ENCODE data around the gene CATSPERE.
"Not testable (repeated sequence)": the region's sequence is repeated elsewhere in the genome, so short reads cannot be mapped to it uniquely, and the experiment has no call there.

CATSPERE gene

GRCh38 chr1:244448279-244449036, 12.6 kb upstream of the CATSPERE start:
- no peak for DNase-seq

- no peak for DNase-seq
Measured at GRCh38 chr1:244449936-244450508, 11.1 kb upstream of the CATSPERE start.

GRCh38 chr1:244450597-244451538, 10.2 kb upstream of the CATSPERE start:
- peak; percentile 67 for DNase-seq

- DNase-seq = no peak
Measured at GRCh38 chr1:244451539-244451950, 9.5 kb upstream of the CATSPERE start, which contains the start of gene ADSS2. TSS of gene ADSS2 (minus strand) at chr1:244451909. CDS start at chr1:244451817, 92 bp downstream.

- DNase-seq = peak; percentile 99
Measured at GRCh38 chr1:244451951-244452795, 8.9 kb upstream of the CATSPERE start.

GRCh38 chr1:244454412-244454811, 6.7 kb upstream of the CATSPERE start:
- DNase-seq = no peak

GRCh38 chr1:244456586-244456985, 4.5 kb upstream of the CATSPERE start:
- DNase-seq = no peak

- DNase-seq = no peak
Measured at GRCh38 chr1:244458781-244459180, 2.3 kb upstream of the CATSPERE start.

- DNase-seq = peak; percentile 24
Measured at GRCh38 chr1:244460197-244460596, 876 bp upstream of the CATSPERE start.

- no peak for DNase-seq
Measured at GRCh38 chr1:244466724-244467123, 5.7 kb downstream of the CATSPERE start.

GRCh38 chr1:244473059-244473605, 12.1 kb downstream of the CATSPERE start:
- no peak for DNase-seq

- DNase-seq = not testable (repeated sequence)
Measured at GRCh38 chr1:244484971-244485370, 23.9 kb downstream of the CATSPERE start.

GRCh38 chr1:244494653-244495052, 33.6 kb downstream of the CATSPERE start:
- DNase-seq = no peak

- DNase-seq = no peak
Measured at GRCh38 chr1:244496186-244496585, 35.1 kb downstream of the CATSPERE start.

GRCh38 chr1:244497805-244498204, 36.7 kb downstream of the CATSPERE start:
- no peak for DNase-seq

- DNase-seq = not testable (repeated sequence)
Measured at GRCh38 chr1:244499484-244499883, 38.4 kb downstream of the CATSPERE start.

- not testable (repeated sequence) for DNase-seq
Measured at GRCh38 chr1:244500515-244500914, 39.4 kb downstream of the CATSPERE start.

GRCh38 chr1:244502630-244503029, 41.6 kb downstream of the CATSPERE start:
- no peak for DNase-seq

- DNase-seq = no peak
Measured at GRCh38 chr1:244513493-244513892, 52.4 kb downstream of the CATSPERE start.

GRCh38 chr1:244515680-244516079, 54.6 kb downstream of the CATSPERE start:
- no peak for DNase-seq

GRCh38 chr1:244536316-244536715, 75.2 kb downstream of the CATSPERE start:
- no peak for DNase-seq

GRCh38 chr1:244545511-244545910, 84.4 kb downstream of the CATSPERE start:
- DNase-seq = no peak
